Esophagus (tissue), 2 donors: ENCODE data around the gene ZSCAN30. TPM values are rescaled to one million over a fixed set of nuclear protein-coding genes. Genes with fewer than 3 reads are reported as not detected.

Experiments used
- H3K27ac ChIP-seq, 2 donors: one replicate each; pipeline ENCODE4 v1.5.1; 2013; ENCODE audit warnings: low read depth in 2 of 2, mild to moderate bottlenecking in 2 of 2, inconsistent platforms in 1 of 2, low read length in 1 of 2, moderate library complexity in 1 of 2
- H3K27me3 ChIP-seq, 2 donors: one replicate each; pipeline ENCODE4 v1.6.1; 2013; ENCODE audit warnings: low read length in 2 of 2, control low read depth in 1 of 2, mild to moderate bottlenecking in 1 of 2; ENCODE audit not compliant: insufficient read depth in 2 of 2, control insufficient read depth in 1 of 2
- H3K36me3 ChIP-seq, 2 donors: one replicate each; pipeline ENCODE4 v1.6.1; 2013; ENCODE audit warnings: low read length in 1 of 2; ENCODE audit not compliant: control insufficient read depth in 2 of 2, insufficient read depth in 2 of 2
- H3K4me1 ChIP-seq, 2 donors: one replicate each; pipeline ENCODE4 v1.6.1; 2013; ENCODE audit warnings: low read length in 1 of 2; ENCODE audit not compliant: control insufficient read depth in 2 of 2, insufficient read depth in 2 of 2
- H3K4me3 ChIP-seq, 2 donors: one replicate each; pipeline ENCODE4 v1.5.1; 2013; ENCODE audit warnings: low read length in 2 of 2, mild to moderate bottlenecking in 2 of 2, low read depth in 1 of 2, moderate library complexity in 1 of 2
- H3K9me3 ChIP-seq, 2 donors: one replicate each; pipeline ENCODE4 v1.6.1; 2013; ENCODE audit warnings: mild to moderate bottlenecking in 2 of 2, low read depth in 1 of 2, low read length in 1 of 2, moderate library complexity in 1 of 2; ENCODE audit not compliant: control insufficient read depth in 2 of 2, insufficient read depth in 1 of 2
- whole genome bisulfite sequencing, 2 donors: extraction: QIAGEN DNeasy Blood & Tissue Kit; methylation state at CpG; one replicate each; pipeline ENCODE4 v1.1.7; 2013; 5-methylcytosine and 5-hydroxymethylcytosine counted together
- polyA plus RNA-seq, 2 donors: library from polyadenylated mRNA; stranded (reverse); fragments of 200-250 nt; gene quantifications; one replicate each; pipeline ENCODE4 v1.2.3, GENCODE V29; 2013
- donor health status: healthy with polysubstance abuse.
- donor health status: Bipolar disorder and iron deficiency.

The ZSCAN30 gene
- polyA plus RNA-seq: 1 to 10 TPM; 3.5 to 8.0 TPM

GRCh38 chr18:35290094-35290735, at the start of gene ZSCAN30:
TSS of gene ZSCAN30 (minus strand) at chr18:35290229. CDS start at chr18:35264352, 25,877 bp downstream.
- WGBS, 2 donors: 0% methylated on average over 41 of the region's 41 CpGs

DNA sequence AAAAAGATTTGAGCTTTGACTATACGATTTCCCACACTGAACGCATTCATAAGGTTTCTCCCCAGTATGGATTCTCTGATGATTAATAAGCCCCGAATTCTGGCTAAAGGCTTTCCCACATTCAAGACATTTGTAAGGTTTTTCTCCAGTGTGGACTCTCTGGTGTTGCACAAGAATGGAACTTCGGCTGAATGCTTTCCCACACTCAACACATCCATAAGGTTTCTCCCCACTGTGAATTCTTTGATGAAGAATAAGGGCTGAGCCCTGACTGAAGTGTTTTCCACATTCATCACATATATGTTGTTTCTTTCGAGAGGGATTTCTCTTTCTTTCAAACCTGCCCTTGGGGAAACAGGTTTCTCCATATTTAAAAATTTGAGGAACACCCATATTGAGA, 47.3 kb upstream of the ZSCAN30 start:
- peaks cover 11 to 18% of the 10 kb centered on the region in 2 donors for H3K36me3 ChIP-seq
- 89 to 90% methylated on average over 5 of the region's 5 CpGs for WGBS, 2 donors
- no peak overlapping the region for H3K27ac ChIP-seq
- H3K27me3 ChIP-seq: no peaks in the 10 kb centered on the region
- H3K9me3 ChIP-seq: no peaks in the 10 kb centered on the region
- no peak overlapping the region for H3K4me3 ChIP-seq
- no peaks in the 10 kb centered on the region for H3K4me1 ChIP-seq

More at GRCh38 chr18:35290094-35290735, at the start of gene ZSCAN30:
- H3K9me3 ChIP-seq: no peaks in the 10 kb centered on the region
- H3K36me3 ChIP-seq: peaks cover 0 to 2% of the 10 kb centered on the region in 2 donors
- H3K4me3 ChIP-seq: peak within 1 kb of the TSS; percentile 75 to 96
- peak within 1 kb of the TSS; percentile 76 to 93 for H3K27ac ChIP-seq
- peaks cover 0 to 3% of the 10 kb centered on the region in 2 donors for H3K4me1 ChIP-seq
- no peaks in the 10 kb centered on the region for H3K27me3 ChIP-seq

DNA sequence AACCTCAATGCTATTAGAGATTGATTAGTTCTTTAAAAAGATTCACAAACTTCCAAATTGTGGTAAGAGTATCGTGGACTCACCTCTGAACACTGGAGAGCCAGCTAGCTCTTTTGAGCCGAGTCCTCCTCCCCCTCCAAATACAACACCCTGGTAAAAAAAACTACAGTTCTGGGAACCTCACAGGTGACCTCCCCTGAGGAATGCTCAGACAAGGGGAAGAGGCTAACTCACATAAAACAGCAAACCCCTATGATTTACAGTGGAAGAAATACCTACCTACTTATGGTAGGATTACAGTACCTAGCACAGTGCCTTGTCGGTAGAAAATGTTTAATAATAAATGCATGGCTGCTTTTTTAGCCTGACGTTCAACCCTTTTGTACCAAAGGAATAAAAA, 45.8 kb upstream of the ZSCAN30 start:
- H3K27me3 ChIP-seq: no peaks in the 10 kb centered on the region
- H3K36me3 ChIP-seq: peaks cover 11 to 19% of the 10 kb centered on the region in 2 donors
- H3K27ac ChIP-seq: no peak overlapping the region
- H3K4me3 ChIP-seq: no peak overlapping the region
- no peaks in the 10 kb centered on the region for H3K4me1 ChIP-seq
- 86 to 89% methylated on average over 4 of the region's 4 CpGs for WGBS, 2 donors
- no peaks in the 10 kb centered on the region for H3K9me3 ChIP-seq

DNA sequence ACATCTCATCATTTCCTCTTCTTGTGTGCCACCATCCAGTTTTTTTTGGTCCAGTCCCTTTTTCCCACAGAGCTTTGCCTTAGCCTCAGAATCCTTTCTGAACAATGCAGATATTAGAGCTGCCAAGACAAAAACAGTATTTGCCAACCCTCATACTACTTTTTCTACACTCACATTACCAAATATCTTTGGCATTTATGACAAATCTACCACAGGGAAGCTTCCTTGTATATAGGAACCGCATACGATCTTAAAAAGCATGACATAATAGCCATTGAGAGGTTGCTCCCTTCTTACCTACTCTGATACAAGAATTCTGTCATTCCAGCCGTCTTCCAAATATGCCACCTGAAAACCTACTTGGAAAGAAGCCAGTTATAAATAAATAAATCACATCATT, 44.8 kb upstream of the ZSCAN30 start:
- Histone ChIP-seq H3K27me3 (no peaks in the 10 kb centered on the region), H3K4me3 (no peak overlapping the region), H3K9me3 (no peaks in the 10 kb centered on the region), H3K36me3 (peaks cover 6 to 15% of the 10 kb centered on the region in 2 donors), H3K27ac (no peak overlapping the region), H3K4me1 (no peaks in the 10 kb centered on the region)
- 70 to 79% methylated on average over 3 of the region's 3 CpGs for WGBS, 2 donors

GRCh38 chr18:35334212-35334611, 44.2 kb upstream of the ZSCAN30 start:
- no peaks in the 10 kb centered on the region for H3K27me3 ChIP-seq
- peaks cover 2 to 12% of the 10 kb centered on the region in 2 donors for H3K36me3 ChIP-seq
- no peak overlapping the region for H3K27ac ChIP-seq
- WGBS, 2 donors: 83 to 98% methylated on average over 1 of the region's 1 CpG
- no peaks in the 10 kb centered on the region for H3K4me1 ChIP-seq
- H3K4me3 ChIP-seq: no peak overlapping the region
- H3K9me3 ChIP-seq: no peaks in the 10 kb centered on the region

DNA sequence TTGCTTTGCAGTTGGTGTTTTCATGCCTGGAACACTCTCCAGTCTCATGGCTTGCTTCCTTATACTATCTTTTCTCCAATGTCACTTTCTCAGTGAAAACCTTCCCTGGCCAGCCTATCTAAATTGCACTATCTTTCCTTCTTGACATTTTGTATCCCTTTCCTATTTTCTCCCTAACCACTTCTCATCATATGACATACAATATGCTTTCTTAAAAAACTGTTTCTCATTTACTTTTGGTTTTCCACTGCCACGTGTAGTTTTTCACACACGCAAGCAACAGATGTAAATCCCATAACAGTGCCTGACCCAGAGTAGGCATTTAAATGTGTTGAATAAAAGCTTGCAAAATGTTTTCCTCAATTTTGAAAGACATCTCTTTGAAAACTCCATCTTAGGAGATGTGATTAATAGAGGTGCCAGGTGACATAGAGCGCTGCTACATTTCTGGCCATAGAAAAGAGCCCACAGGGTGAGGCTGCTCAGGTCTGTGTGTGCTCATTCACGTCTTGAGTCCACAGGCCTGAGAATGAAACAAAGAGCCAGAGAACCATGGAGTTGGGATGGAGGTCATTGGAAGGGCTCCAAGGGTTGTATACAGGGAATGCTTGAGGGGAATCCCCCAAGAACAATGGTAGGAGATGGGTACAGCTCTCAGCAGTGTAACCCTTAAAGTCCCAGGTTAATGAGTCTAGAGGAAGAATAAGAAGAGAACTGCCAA, 41.5 kb upstream of the ZSCAN30 start:
- Histone ChIP-seq H3K4me3 (no peak overlapping the region), H3K27ac (no peak overlapping the region), H3K4me1 (no peaks in the 10 kb centered on the region), H3K36me3 (peaks cover 0 to 3% of the 10 kb centered on the region in 2 donors), H3K9me3 (no peaks in the 10 kb centered on the region), H3K27me3 (no peaks in the 10 kb centered on the region)
- 80 to 81% methylated on average over 4 of the region's 4 CpGs for WGBS, 2 donors

DNA sequence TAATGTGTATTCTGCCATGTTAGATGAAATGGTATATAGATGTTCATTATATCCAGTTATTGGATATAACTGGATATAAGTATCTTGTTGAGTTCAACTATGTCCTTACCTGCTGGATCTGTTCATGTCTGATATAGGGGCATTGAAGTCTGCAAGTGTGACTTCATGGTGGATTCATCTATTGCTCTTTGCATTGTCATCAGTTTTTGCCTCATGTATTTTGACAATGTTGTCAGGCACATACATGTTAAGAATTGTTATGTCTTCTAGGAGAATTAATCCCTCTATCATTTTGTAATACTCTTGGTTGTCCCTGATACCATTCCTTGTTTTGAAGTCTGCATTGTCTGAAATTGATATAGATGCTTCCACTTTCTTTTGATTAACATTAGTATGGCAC, 38.8 kb upstream of the ZSCAN30 start:
- no peaks in the 10 kb centered on the region for H3K9me3 ChIP-seq
- H3K4me3 ChIP-seq: no peak overlapping the region
- H3K27me3 ChIP-seq: no peaks in the 10 kb centered on the region
- H3K4me1 ChIP-seq: no peaks in the 10 kb centered on the region
- peaks cover 0 to 3% of the 10 kb centered on the region in 2 donors for H3K36me3 ChIP-seq
- H3K27ac ChIP-seq: no peak overlapping the region

DNA sequence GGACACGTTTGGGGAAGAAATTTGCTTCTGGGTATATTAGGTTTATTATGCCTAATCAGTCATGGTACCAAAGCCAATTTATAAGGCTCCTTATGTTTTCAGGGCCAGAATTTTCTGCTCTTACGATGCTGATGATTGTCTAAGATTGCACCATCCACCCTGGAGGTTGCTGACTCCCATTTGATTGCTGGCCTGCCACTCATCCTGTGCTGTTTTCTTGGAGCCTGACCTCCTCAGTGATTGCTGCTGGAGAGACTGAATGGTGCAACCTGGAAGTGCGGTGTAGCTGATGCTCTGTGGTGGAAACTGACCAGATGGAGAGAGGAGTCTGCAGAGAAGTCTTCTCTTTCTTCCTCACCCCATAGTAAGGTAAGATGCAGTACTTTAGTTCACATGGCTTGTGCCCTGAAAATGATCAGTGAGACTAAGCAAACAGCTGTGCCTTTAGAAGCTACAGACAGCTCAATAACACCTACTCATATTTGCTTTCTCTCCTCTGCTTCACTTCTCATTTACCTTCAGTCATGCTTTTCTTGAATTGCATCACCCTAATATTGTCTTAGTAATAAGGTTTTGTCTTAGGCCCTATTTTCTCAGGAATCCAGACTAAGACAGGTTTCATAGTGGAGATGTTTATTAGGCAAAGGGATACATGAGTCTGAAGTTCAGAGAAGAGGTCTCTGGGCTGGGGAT, 36.8 kb upstream of the ZSCAN30 start:
- WGBS, 2 donors: 59 to 62% methylated on average over 3 of the region's 3 CpGs
- no peak overlapping the region for H3K27ac ChIP-seq

DNA sequence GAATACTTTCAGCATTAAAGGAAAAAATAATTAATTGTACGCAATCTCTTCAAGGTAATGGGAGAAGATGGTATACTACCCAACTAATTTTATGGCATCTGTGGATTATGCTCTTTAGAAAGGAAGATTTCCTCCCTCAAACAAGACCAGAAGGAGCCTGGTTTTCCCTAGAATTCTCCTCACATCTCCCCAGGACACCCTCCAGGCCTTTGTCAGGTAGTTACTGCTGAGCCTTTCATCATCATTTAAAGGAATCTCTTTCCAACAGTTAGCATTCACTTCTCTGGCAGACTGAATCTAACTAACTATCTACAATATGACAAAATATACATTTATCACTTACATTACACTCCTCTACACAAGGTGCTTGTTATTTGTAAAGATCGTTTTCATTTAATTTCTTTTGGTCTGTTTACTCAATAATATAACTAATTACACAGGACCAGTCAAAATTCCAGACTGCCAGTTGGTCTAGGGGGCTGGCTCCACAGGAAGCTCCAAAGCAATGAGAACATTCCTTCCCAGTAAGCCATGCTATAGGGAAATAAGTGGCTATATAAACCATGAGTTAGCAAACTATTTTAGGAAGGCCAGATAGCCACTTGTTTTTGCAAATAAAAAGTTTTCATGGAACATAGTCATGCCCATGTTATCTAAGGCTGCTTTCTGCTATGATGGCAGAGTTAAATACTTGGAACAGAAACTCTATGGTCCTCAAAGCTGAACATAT, 35.1 kb upstream of the ZSCAN30 start:
- H3K4me1 ChIP-seq: no peaks in the 10 kb centered on the region
- no peak overlapping the region for H3K27ac ChIP-seq
- 35 to 76% methylated on average over 2 of the region's 2 CpGs for WGBS, 2 donors
- no peaks in the 10 kb centered on the region for H3K36me3 ChIP-seq
- H3K9me3 ChIP-seq: no peaks in the 10 kb centered on the region
- no peaks in the 10 kb centered on the region for H3K27me3 ChIP-seq
- H3K4me3 ChIP-seq: no peak overlapping the region

More for the DNA sequence above, 36.8 kb upstream of the ZSCAN30 start:
- no peaks in the 10 kb centered on the region for H3K4me1 ChIP-seq
- no peaks in the 10 kb centered on the region for H3K36me3 ChIP-seq
- H3K27me3 ChIP-seq: no peaks in the 10 kb centered on the region
- H3K9me3 ChIP-seq: no peaks in the 10 kb centered on the region
- H3K4me3 ChIP-seq: no peak overlapping the region
